Left cardiac atrium (tissue), 4 donors: Measurements from ENCODE around the gene KRTAP4-1. TPM values are rescaled to one million over a fixed set of nuclear protein-coding genes. Genes with fewer than 3 reads are reported as not detected.
"Not testable (repeated sequence)": the region's sequence is repeated elsewhere in the genome, so short reads cannot be mapped to it uniquely, and the experiment has no call there.

Source experiments
- ATAC-seq, 2 donors: fragments of 200-7000 bp; cut with Tn5 transposase; one replicate each; pipeline ENCODE4 v1.9.1; 2020; ENCODE audit warnings: mild to moderate bottlenecking in 2 of 2, moderate library complexity in 2 of 2
- DNase-seq: peaks from one replicate; pipeline ENCODE4 v3.0.0-alpha.2; 2020
- intact Hi-C, 2 donors: fragments of 100-400 bp; cut with DNase I; formaldehyde crosslinking; loops; one replicate each; pipeline versions ENCODE4 v1.14.1 to v1.15.1; 2022 to 2023
- total RNA-seq, 2 donors: library from RNA; stranded (reverse); fragmentation: NEBNext Ultra II Directional; extraction: Animal tissue kit (Norgen Biotek cat#: 25700); gene quantifications; one replicate each; pipeline ENCODE4 v1.2.1, GENCODE V29; 2021
- donor health status: DM: no; HTN: yes; CAD: no.
- donor health status: DM: no; HTN: yes; CAD: no; lungs with severe emphysema.
- donor health status: DM: yes; HTN: yes; CAD: no.
- donor health status: Dilated cardiomyopathy.

Gene KRTAP4-1
- total RNA-seq, 2 donors from 2014 or later, result not detected

DNA sequence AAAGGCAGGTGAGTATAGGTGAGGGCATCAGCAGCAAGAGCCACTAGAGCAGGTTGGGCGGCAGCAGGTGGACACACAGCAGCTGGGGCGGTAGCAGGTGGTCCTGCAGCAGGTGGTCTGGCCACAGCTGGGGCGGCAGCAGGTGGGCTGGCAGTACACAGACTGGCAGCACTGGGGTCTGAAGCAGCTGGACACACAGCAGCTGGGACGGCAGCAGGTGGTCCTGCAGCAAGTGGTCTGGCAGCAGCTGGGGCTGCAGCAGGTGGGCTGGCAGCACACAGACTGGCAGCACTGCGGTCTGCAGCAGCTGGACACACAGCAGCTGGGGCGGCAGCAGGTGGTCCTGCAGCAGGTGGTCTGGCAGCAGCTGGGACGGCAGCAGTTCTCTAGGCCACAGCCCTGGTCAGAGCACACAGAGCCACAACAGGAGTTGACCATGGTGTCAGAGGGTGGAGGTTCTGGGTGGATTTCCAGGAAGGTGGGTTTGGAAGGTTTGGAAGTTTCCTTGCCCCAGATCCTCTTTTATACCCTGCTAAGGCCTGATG, 6.9 kb downstream of the KRTAP4-1 start, which contains the start of gene KRTAP4-2:
Gene KRTAP4-2, minus strand, starts transcription at position 495 of the 545 bp plus-strand sequence. Its CDS starts 57 bp downstream, at position 438.
- no peak for DNase-seq
- intact Hi-C loops, result no loop called here
- no peak for ATAC-seq

DNA sequence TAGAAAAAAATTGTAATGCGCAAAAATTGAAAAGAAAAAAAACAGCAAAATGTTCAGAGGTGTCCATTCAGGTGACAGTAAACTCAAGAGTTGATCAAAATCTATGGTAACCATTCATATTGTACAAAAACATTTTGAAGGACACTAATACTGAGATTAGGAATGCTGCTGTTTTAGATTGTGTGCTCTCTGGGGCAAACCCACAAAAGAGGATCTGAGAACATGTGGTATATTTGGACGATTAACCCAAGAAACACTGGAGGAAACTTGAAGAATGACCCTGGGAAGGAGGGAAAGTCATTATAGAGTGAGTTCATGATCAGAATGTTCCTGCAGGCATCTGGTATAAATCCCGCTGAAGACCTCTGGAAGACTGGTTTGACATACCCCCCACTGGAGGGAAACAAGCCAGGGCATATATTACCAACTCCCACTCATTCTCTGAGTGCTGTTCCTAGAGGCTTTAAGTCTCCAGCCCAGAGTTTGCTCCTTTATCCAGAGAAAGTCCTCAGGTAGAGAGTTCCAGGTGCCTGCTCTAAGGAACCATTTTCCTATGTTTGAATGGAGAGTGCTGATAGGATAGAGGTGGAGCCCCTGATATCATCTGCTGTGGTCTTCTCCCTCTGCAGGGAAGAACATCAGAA, 7.8 kb downstream of the KRTAP4-1 start:
- DNase-seq (no peak), ATAC-seq (no peak)
- intact Hi-C loops, result no loop called here

DNA sequence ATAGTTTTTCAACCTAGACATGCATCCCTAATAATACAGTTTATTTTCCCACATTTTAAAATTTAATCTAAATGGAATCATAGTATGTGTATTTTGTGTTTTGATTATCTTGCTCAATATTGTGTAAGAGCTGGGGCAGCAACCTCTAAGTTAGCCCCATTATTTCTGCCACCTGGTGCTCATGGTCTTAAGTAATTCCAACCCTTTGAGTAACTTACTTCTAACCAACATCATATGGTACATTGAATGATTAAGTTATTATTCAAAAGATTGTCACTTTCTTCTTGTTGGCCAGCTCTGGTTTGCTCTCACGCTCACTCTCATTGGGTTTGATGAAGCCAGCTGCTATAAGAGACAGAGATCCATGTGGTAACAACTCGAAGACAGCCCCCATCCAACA, 12.8 kb downstream of the KRTAP4-1 start:
- ATAC-seq (no peak), DNase-seq (no peak)
- intact Hi-C loops, result no loop called here

DNA sequence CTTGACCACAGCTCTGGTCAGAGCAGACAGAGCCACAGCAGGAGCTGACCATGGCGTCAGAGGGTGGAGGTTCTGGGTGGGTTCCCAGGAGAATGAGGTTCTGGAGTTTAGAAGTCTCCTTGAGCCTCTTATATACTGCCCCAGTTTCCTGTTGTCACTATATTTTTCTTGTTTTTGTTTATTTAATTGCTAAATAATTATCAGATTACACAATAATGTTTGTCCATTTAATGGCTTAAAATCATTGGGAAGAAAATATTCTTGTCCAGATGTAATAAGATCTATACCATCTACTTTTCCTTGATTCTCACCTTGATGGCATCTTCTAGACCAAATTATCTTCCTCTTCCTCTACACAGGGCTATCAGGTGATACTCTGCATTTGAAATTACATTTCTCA, 16.6 kb downstream of the KRTAP4-1 start, which contains the start of gene KRTAP4-3:
Gene KRTAP4-3, minus strand, starts transcription at position 101 of the 400 bp plus-strand sequence. Its CDS starts 49 bp downstream, at position 52.
- intact Hi-C loops, result no loop called here
- DNase-seq, result no peak
- ATAC-seq, result no peak

DNA sequence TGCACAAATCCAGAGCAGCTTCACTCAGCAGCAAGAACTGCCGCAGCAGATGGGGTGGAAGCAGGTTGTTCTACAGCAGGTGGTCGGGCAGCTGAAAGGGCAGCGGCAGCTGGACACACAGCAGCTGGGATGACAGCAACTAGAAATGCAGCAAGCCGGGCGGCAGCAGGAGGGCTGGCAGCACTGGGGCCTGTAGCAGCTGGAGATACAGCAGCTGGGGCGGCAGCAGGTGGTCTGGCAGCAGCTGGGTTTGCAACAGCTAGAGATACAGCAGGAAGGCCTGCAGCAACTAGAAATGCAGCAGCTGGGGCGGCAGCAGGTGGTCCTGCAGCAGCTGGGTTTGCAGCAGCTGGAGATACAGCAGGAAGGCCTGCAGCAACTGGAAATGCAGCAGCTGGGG, 17.1 kb downstream of the KRTAP4-1 start:
- intact Hi-C loops, result no loop called here
- DNase-seq (no peak), ATAC-seq (no peak)

DNA sequence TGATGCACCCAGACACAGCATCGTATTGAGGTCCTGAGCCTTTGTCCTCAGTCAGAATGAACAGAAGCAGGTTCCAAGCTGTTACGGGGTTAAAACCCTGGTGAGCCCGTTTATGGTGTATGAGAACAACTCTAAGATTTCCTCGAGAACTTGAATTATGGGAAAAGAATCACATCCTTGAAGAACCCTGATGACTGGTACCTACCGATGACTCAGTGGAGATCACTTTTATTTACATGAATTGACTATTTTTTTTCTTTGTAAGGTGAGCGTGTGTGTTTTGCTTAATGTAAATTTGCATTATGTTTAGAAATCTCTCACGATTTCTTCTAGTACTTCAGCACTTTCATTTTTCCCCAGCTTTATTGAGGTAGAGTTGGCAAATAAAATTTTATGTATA, 20.9 kb downstream of the KRTAP4-1 start:
- intact Hi-C loops, result no loop called here
- DNase-seq (no peak), ATAC-seq (no peak)

DNA sequence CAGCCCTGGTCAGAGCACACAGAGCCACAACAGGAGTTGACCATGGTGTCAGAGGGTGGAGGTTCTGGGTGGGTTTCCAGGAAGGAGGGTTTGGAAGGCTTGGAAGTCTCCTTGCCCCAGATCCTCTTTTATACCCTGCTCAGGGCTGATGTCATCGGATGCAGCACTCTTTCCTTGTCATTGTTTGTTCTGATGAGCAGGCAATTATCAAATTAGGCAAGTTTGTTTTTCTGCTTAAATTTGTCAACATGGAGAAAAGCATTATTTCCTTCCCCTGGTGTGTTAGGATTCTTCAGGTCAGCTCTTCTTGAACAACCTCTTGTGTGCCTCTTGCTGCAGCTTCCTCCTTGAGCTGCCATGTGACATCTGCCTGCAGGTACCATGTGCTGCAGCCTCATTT, 24.1 kb downstream of the KRTAP4-1 start, which contains the start of gene KRTAP4-4:
Gene KRTAP4-4, minus strand, starts transcription at position 101 of the 400 bp plus-strand sequence. Its CDS starts 57 bp downstream, at position 44.
- DNase-seq (no peak), ATAC-seq (no peak)
- intact Hi-C loops, result no loop called here

DNA sequence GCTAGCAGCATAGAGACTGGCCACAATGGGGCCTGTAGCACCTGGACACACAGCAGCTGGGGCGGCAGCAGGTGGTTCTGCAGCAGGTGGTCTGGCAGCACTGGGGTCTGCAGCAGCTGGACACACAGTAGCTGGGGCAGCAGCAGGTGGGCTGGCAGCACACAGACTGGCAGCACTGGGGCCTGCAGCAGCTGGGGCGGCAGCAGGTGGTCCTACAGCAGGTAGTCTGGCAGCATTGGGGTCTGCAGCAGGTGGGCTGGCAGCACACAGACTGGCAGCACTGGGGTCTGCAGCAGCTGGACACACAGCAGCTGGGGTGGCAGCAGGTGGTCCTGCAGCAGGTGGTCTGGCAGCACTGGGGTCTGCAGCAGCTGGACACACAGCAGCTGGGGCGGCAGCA, 24.5 kb downstream of the KRTAP4-1 start:
- ATAC-seq, intact Hi-C loops, DNase-seq: not testable (repeated sequence)

DNA sequence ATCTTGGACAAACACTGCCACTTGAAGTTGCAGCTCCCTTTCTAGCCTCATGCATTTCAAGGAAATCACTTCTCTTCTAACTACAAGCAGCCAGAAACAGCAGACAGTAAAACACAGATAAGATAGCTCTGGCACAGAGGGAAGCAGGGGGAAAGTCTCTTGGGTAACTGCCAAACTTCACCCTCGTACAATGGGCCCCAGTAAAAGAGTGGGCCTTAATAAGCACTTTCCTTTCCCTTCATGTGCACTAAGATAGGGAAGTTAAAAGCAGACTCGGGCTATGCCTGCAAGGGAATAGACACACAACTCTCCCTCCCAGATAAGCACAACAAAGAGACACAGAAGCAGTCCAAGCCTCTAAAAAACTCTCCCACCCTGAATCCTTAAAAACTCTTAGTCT, 30.9 kb downstream of the KRTAP4-1 start:
- intact Hi-C loops, result no loop called here
- DNase-seq (no peak), ATAC-seq (no peak)

DNA sequence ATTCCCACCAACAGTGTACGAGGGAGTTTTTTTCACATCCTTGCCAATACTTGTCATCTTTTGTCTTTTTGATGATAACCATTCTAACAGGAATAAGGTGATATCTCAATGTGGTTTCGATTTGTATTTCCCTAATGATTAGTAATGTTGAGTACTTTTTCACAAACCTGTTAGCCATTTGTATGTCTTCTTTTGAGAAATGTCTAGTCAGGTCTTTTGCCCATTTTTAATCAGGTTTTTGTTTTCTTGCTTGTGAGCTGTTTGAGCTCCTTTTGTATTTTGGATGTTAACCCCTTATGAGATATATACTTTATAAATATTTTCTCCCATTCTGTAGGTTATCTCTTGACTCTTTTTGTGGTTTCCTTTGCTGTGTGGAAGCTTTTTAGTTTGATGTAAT, 33.2 kb downstream of the KRTAP4-1 start:
- intact Hi-C loops, result no loop called here
- ATAC-seq, result no peak
- no peak for DNase-seq

DNA sequence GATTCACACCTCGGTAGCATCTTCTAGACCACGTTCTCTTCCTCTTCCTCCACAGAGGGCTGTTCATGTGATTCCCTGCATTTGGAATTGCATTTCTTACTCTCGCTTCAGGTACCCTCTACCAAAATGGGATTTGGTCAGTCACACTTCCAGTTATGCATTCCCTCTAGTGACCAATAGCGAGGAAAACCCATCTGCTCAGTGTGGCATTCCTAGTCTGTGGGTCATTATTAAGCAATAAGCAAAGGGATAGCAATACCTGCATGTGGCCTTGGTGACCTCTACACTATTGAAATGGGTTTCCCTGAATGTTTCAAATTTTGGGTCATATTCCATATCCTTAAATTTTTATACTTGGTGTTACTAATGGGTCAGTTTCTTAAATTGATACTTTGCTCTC, 34.7 kb downstream of the KRTAP4-1 start:
- ATAC-seq, result no peak
- no peak for DNase-seq
- intact Hi-C loops, result no loop called here

DNA sequence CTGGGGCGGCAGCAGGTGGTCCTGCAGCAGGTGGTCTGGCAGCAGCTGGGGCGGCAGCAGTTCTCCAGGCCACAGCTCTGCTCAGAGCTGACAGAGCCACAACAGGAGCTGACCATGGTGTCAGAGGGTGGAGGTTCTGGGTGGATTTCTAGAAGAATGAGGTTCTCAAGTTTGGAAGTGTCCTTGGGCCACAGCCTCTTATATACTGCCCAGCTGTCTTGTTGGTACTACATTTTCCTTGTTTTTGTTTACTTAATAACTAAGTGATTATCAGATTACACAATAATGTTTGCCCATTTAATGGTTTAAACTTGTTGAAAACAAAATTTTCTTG, 35.1 kb downstream of the KRTAP4-1 start, which contains the start of gene KRTAP4-5:
Gene KRTAP4-5, minus strand, starts transcription at position 174 of the 334 bp plus-strand sequence. Its CDS starts 58 bp downstream, at position 116.
- no peak for ATAC-seq
- DNase-seq, result no peak
- intact Hi-C loops, result no loop called here

DNA sequence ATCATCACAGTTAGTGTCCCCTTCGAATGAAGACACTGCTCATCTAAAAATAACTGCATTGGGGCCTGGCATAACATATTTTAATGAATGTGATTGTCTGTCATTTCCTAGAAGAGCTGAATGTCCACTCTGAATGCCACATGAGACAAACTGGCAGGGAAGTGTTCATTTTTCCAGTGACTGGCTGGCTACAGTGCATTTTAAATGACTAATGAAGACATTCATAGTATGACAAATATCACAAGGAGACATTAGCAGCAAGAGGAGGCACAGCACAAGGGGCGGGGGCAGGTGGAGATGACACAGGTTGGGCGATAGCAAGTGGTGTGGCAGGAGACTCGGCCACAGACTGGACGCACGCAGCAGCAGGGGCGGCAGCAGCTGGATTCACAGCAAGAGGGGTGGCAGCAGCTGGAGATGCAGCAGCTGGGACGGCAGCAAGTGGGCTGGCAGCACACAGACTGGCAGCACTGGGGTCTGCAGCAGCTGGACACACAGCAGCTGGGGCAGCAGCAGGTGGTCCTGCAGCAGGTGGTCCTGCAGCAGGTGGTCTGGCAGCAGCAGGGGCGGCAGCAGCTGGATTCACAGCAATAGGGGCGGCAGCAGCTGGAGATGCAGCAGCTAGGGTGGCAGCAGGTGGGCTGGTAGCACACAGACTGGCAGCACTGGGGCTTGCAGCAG, 35.6 kb downstream of the KRTAP4-1 start:
- ATAC-seq, DNase-seq, intact Hi-C loops: not testable (repeated sequence)

DNA sequence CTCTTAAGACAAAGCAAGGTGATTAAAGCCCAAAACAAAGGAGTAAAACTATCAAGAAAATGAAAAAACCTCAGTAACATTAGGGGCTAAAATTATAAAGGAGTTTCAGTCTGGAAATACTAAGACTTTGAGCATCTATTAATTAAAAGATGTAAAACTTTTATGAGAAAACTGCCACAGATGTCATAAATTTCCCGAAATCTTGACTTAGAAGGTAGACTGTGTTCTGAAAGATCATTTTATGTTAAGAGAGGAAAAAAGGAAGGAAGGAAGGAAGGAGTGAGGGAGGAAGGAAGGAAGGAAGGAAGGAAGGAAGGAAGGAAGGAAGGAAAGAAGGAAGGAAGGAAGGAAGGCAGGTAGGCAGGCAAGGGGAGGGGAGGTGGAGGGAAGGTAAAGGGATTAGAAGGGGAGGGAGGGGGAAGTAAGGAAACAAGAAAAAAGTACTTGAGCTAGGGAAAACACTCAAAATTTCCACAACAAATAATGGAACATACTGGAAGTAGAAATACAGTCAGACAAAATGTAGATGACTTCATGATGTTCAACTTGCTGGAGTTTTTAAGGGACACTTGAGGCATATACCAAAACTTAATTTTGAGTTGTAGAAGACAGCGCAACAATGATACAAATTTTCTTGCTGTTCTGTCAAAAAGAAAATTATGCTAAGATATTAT, 37.0 kb downstream of the KRTAP4-1 start:
- DNase-seq (no peak), ATAC-seq (no peak)
- intact Hi-C loops, result no loop called here

DNA sequence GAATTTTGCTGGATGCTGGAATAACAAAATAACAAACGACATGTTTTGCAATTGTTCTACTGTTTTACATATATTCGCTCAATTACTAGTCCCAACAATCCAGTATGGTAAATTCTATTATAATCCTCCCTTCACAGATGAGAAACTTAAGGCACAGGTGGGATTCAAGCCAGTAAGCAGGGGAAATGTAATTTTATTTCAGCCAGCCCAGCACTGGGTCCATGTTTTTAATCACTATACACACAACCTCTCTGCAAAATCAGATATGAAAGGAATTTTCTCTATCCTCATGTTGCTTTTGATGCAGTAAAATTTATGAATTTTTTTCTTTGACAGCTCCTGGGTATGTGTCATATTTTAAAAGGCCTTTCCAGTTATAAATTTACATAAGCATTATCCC, 39.5 kb downstream of the KRTAP4-1 start:
- intact Hi-C loops, result no loop called here
- DNase-seq (no peak), ATAC-seq (no peak)

DNA sequence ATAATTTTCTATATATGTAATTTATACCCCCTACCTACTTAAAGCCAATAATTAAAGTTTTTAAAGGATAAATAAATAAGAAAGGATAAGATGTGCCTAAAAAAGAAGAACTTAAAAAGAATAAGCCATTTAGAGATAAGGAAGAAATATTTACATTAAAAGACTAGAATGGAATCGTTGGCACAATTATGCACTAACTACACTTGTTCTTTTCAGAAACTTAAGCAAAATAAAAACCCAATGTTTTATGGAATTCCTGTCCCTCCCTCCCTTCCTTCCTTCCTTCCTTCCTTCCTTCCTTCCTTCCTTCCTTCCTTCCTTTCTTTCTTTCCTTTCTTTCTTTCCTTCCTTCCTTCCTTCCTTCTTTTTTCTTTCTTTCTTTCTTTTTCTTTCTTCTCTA, 39.9 kb downstream of the KRTAP4-1 start:
- DNase-seq, result no peak
- no peak for ATAC-seq
- intact Hi-C loops, result no loop called here

DNA sequence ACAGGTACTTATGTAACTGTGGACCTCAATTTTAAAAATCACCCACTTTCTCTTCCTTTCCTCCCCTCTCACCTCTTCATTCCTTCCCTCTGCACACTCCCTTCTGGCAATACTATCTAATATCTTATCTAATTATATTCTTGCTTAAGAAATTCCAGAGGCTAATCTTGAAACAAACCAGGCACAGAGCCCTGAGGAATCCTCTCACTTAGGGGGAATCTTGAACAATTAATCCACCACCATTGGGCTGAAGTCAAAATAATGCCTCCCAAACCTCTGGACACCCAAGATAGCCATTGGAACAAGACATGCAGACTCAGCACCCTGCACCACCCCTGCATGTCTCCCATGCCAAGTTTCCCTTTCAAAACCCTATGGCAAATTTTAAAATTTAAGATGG, 43.4 kb downstream of the KRTAP4-1 start:
- DNase-seq (no peak), ATAC-seq (no peak)
- intact Hi-C loops, result no loop called here

DNA sequence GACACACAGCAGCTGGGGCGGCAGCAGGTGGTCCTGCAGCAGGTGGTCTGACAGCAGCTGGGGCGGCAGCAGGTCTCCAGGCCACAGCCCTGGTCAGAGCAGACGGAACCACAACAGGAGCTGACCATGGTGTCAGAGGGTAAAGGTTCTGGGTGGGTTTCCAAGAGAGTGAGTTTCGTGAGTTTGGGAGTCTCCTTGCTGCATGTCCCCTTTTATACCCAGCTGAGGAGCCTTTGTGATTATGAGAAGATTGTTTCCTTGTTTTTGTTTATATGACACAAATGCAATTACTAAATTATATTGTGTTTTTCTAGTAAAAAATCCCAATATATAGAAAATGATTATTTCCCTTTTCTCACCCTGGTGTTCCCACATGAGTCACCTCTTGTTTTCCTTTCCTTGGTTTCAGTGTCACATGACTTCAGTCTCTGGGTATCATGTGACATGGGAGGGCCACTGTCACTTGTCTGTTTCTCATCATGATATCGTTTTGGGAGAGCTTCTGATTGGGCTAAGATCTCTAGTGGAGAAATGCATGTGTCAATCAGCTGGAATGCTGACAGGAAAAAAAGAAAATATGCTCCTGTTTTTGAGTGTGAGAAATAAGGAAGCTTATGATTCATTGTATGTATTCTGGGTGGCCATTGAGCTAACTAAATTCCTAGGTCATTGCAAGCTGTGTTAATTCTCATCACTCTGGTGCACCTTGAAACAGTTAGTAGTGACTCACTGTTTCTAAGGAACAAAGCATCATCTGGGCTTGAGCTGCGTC, 44.2 kb downstream of the KRTAP4-1 start, which contains the start of gene KRTAP4-6:
Gene KRTAP4-6, minus strand, starts transcription at position 185 of the 772 bp plus-strand sequence. Its CDS starts 57 bp downstream, at position 128.
- intact Hi-C loops, result no loop called here
- DNase-seq (no peak), ATAC-seq (no peak)

DNA sequence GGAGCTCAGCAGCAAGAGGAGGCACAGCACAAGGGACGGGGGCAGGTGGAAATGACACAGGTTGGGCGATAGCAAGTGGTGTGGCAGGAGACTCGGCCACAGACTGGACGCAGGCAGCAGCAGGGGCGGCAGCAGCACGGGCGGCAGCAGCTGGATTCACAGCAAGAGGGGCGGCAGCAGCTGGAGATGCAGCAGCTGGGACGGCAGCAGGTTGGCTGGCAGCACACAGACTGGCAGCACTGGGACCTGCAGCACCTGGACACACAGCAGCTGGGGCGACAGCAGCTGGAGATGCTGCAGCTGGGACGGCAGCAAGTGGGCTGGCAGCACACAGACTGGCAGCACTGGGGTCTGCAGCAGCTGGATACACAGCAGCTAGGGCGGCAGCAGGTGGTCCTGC, 44.8 kb downstream of the KRTAP4-1 start:
- DNase-seq, intact Hi-C loops, ATAC-seq: not testable (repeated sequence)
